Measurements from ENCODE around the gene LDLRAD2. TPM values are rescaled to one million over a fixed set of nuclear protein-coding genes. Genes with fewer than 3 reads are reported as not detected.

LDLRAD2 gene
- total and polyA plus RNA-seq, 9 of the 15 experiments (the other 6 are each of a cell fraction or from before 2014, with no cell fraction given), result 0.45 to 0.48 TPM; not detected in 7

- no peak for TF ChIP-seq CCNT2 (IDR thresholded peaks at IDR 0.05; ENCODE audit: borderline replicate concordance, extremely low read depth, insufficient read length, low read depth, low read length)
- TF ChIP-seq MEF2A (IDR thresholded peaks at IDR 0.05; ENCODE audit: control insufficient read depth, low read depth, low read length), result no peak
- no peak for TF ChIP-seq FUS (optimal IDR thresholded peaks at IDR 0.05; ENCODE audit: low read depth, low read length)
- TF ChIP-seq SFPQ (IDR thresholded peaks at IDR 0.05; ENCODE audit: low read depth, low read length), result no peak
- no peak for TF ChIP-seq NR2C1 (IDR thresholded peaks at IDR 0.05)
- 0 out of 2 replicates have a peak, but pooled peaks have one; percentile 28 for TF ChIP-seq NR2C1 (tag; IDR thresholded peaks at IDR 0.05)
- no peak for TF ChIP-seq CEBPG (CRISPR knock-in tag; IDR thresholded peaks at IDR 0.05)
- TF ChIP-seq CEBPG (tag; conservative IDR thresholded peaks at IDR 0.05 in 1 of 2, IDR thresholded peaks at IDR 0.05 in 1 of 2), result no peak
- TF ChIP-seq ZBTB26 (CRISPR knock-in tag; IDR thresholded peaks at IDR 0.05), result no peak
- TF ChIP-seq GABPA (tag; conservative IDR thresholded peaks at IDR 0.05; ENCODE audit: low read depth), result no peak
- no peak for TF ChIP-seq ZBTB5 (IDR thresholded peaks at IDR 0.05)
- no peak for TF ChIP-seq CBX5 (IDR thresholded peaks at IDR 0.05; ENCODE audit: borderline replicate concordance, low read depth)
- TF ChIP-seq CREB1 (IDR thresholded peaks at IDR 0.05), result no peak
- no peak for TF ChIP-seq CREB1 (CRISPR knock-in tag; IDR thresholded peaks at IDR 0.05)
- TF ChIP-seq ZC3H11A (IDR thresholded peaks at IDR 0.05; ENCODE audit: low read depth, low read length), result no peak
- no peak for TF ChIP-seq ZNF24 (IDR thresholded peaks at IDR 0.05)
- peak; percentile 70 for TF ChIP-seq TEAD4 (IDR thresholded peaks at IDR 0.05; ENCODE audit: low read length)
- no peak for TF ChIP-seq TEAD4 (CRISPR knock-in tag; IDR thresholded peaks at IDR 0.05; ENCODE audit: borderline replicate concordance)
- no peak for TF ChIP-seq STAT6 (CRISPR knock-in tag; IDR thresholded peaks at IDR 0.05)
- TF ChIP-seq PYGO2 (tag; IDR thresholded peaks at IDR 0.05), result no peak
- no peak for TF ChIP-seq TAF15 (IDR thresholded peaks at IDR 0.05; ENCODE audit: low read depth, low read length)
These were observed 47.2 kb upstream of the LDLRAD2 start (continued) for GRCh38 chr1:21764615-21765423.

Measured in K562 (cell line).